Left hindlimb (tissue), 1 donor: Measurements from ENCODE around the gene RNF225.
"Not testable (repeated sequence)": the region's sequence is repeated elsewhere in the genome, so short reads cannot be mapped to it uniquely, and the experiment has no call there.

Experiments
- DNase-seq: peaks from one replicate; pipeline ENCODE4 v3.0.0-alpha.2; 2018

The RNF225 gene

DNA sequence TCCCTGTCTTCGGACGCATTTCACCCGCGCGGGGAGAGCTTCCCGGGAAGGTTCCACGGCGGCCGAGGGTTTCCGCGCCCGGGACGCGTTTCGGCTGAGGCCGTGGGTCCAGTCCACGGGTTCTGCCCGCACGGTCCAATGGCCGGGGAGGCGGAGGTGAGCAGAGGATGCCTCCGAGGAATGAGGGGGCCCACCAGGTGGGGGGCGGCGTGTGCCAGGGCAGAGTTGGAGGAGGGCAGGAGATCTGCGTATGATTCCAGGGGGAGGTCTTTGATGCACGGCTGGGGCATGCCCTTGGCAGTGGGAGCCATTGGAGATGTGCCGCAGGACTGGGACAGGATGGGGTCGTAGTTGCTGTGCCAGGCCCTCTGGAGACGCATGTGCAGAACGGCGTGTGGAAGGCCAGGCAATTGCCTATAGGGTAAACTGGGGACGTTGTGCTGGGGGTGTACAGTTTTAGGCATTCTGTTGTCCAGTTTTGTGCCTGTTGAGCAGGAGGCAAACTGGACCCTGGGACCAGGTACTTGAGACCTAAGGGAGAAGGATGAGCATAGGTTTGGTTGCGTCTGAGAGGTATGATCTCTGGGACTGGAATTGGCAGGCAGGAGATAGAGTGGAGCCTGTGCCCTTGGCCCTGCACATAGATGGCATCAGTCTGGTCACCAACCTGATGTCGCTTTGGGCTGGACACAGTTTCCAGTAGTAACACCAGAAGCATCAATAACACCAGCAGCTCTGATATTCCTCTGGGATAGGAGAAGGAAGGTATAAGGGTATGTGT is 13.7 kb downstream of the RNF225 start:
- DNase-seq = no peak

- no peak for DNase-seq
Observed at GRCh38 chr19:58416604-58417003, 21.1 kb downstream of the RNF225 start.

- no peak for DNase-seq
Observed at GRCh38 chr19:58417071-58417470, 21.6 kb downstream of the RNF225 start.

GRCh38 chr19:58428617-58429016 is 33.2 kb downstream of the RNF225 start:
- DNase-seq = no peak

DNA sequence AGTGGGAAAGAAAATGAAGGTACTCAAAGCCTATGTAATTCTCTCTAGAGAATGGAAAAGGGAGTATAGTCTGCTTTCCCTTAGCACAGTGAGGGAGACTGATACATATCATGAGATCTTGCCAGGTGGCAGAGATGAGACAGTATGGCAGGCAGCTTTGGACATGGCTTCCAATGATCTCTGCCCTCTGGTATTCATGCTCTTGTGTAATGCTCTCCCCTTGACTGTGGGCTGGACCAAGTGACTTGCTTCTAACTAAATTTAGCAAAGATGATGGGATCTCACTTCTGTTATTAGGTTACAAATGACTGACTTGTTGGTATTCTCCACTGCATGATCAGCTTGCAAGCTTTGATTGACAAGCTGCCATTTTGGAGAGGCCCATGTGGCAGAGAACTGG is 34.3 kb downstream of the RNF225 start:
- no peak for DNase-seq

DNA sequence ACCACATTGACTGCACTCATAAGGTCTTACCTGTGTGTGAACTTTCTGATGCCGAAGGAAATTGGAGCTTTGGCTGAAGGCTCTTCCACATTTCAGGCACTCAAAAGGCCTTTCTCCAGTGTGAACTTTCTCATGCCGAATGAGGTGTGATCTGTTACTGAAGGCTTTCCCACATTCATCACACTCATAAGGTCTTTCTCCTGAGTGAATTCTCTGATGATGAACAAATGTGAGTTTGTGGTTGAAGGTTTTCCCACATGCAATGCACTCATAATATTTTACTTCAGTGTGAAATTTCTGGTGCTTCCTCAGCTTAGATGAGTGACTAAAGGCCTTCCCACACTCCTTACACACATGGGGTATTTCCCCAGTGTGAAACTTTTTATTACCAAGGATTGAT is 38.8 kb downstream of the RNF225 start:
- DNase-seq = no peak

DNA sequence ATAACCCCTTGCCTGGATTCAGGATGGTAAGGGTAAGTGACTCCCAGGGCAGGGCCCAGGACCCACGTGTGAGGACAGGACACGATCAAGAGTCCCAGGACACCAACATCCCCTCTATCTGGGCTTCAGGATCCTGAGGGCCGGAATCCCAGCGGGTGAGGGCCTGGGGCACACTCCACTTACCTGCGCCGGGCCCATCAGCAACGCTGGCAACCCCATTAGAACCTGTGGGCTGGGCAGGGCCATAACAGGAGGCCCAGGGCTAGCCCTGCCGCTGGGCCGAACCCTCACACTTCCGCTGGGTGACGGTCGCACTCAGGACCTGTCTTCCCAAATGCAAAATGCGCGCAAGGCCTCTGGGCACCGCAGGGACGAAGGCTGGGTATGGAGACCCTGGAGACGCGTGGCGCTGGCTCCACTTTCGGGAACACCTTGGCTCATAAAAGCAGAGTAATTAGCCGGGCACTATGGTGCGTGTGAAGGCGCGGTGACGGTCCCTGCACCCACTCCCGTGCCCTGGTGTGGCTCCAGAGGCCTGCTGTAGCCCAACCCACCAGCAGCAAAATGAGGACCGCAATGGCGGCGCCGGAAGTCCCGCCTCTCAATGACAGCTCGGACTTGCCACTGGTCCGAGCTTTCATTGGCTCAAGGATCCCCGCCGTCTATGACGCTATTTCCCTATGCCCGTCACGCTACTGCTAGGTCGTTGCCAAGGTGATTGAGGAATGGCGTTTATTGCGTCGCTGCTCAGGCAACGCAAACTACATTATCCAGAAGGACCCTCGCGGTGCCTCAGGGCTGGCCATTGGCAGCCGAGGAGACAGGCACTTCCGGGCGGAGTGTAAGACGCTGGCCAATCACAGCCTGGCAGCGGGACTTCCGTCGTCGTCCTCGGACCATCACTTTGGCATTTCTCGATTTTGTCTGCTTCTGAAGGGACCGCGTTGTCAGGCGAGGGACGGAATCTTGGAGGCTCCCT is 44.4 kb downstream of the RNF225 start, which contains the start of gene ZNF132:
TSS of gene ZNF132 (minus strand) at position 578 of the 979 bp plus-strand sequence. CDS start at position 246, 332 bp downstream.
- DNase-seq = peak; percentile 98

DNA sequence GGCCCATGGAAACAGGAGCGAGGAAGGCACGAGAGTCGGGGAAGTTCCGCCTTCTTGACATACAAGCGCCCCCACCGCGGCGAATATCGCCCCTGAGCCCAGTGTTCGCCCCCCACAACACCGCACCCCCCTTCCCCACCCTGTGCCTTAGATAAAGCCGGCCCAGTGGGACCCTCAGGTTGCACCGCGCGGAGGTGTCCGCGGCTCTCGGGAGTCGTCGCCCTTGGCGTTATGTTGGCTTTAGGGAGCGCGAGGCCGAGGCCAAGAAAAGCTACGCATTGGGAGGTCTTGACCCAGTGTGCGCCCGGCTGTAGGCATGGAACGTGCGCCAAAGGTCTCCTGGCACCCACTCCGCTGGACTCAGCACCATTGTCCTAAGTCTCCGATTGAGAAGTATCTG is 45.1 kb downstream of the RNF225 start:
- no peak for DNase-seq

DNA sequence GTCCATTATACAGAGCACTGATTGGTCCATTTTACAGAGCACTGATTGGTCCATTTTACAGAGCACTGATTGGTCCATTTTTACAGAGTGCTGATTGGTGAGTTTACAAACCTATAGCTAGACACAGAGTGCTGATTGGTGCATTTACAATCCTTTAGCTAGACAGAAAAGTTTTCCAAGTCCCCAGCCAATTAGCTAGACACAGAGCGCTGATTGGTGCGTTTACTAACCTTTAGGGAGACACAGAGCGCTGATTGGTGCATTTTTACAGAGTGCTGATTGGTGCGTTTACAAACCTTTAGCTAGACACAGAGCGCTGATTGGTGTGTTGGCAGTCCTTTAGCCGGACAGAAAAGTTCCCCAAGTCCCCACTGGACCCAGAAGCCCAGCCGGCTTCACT is 47.5 kb downstream of the RNF225 start:
- DNase-seq = not testable (repeated sequence)
